GM12878 (cell line): ENCODE measurements around the gene PSMG3. TPM values are rescaled to one million over a fixed set of nuclear protein-coding genes. Genes with fewer than 3 reads are reported as not detected.
"Not testable (repeated sequence)": the region's sequence is repeated elsewhere in the genome, so short reads cannot be mapped to it uniquely, and the experiment has no call there.

Source experiments
- ATAC-seq: fragments of 200-7000 bp; cut with Tn5 transposase; 3 replicates; pipeline ENCODE4 v1.9.1; 2020; ENCODE audit warnings: mild to moderate bottlenecking, moderate library complexity
- BruUV-seq: library from RNA; stranded (reverse); fragments of 400-500 nt; replicated peaks from 2 replicates; lab custom pipeline; 2021; lab: Mats Ljungman, UMichigan
- CTCF ChIA-PET: fragments of 300-600 bp; sonication (Branson Sonifier 250); formaldehyde crosslinking; extraction: SDS; loops from one replicate; lab custom pipeline; 2021; ENCODE audit warnings: inconsistent platforms; lab: Yijun Ruan, JAX
- POLR2A ChIA-PET: fragments of 350-600 bp; formaldehyde crosslinking; extraction: SDS; loops from one replicate; lab custom pipeline; 2021; ENCODE audit warnings: inconsistent platforms; lab: Charles Lee
- RAD21 ChIA-PET: fragments of 300-600 bp; sonication (Branson Sonifier 250); formaldehyde crosslinking; loops from one replicate; lab custom pipeline; 2023; ENCODE audit warnings: antibody characterized with exemption; ENCODE audit not compliant: unreplicated experiment; lab: Charles Lee
- SMC1A ChIA-PET: fragments of 300-600 bp; sonication (Branson Sonifier 250); formaldehyde crosslinking; loops from one replicate; lab custom pipeline; 2023; ENCODE audit not compliant: unreplicated experiment, uncharacterized antibody; lab: Charles Lee
- DNase-seq: peaks from one replicate; pipeline ENCODE4 v3.0.0-alpha.2; 2011; ENCODE audit warnings: low read depth, low spot score
- FAIRE-seq: peaks from 3 replicates; lab custom pipeline; 2011; peaks lifted over from hg19 to GRCh38; lab: Jason Lieb, UNC
- H2AFZ ChIP-seq: 2 replicates; pipeline ENCODE4 v1.6.0; 2011; ENCODE audit warnings: low read depth, low read length, control low read depth; ENCODE audit not compliant: control insufficient read depth
- H3K27ac ChIP-seq: 2 replicates; pipeline ENCODE4 v1.5.1; 2011; ENCODE audit warnings: control low read depth; ENCODE audit not compliant: control insufficient read depth, insufficient read depth
- H3K27me3 ChIP-seq, 2 experiments: replicated peaks in 1 of 2; 2 replicates each; pipeline versions ENCODE4 v1.6.0 to v1.6.1; 2011; ENCODE audit warnings: low read length in 1 of 2; ENCODE audit not compliant: control insufficient read depth in 2 of 2, insufficient read depth in 2 of 2
- H3K36me3 ChIP-seq, 2 experiments: 2 replicates each; pipeline ENCODE4 v1.5.1; 2011; ENCODE audit warnings: low read length in 1 of 2; ENCODE audit not compliant: control insufficient read depth in 2 of 2, insufficient read depth in 2 of 2
- H3K4me1 ChIP-seq: 2 replicates; pipeline ENCODE4 v1.6.1; 2011; ENCODE audit warnings: mild to moderate bottlenecking, low read length, moderate library complexity, mixed read lengths; ENCODE audit not compliant: control insufficient read depth, insufficient read depth
- H3K4me2 ChIP-seq: 2 replicates; pipeline ENCODE4 v1.6.0; 2011; ENCODE audit warnings: control low read depth; ENCODE audit not compliant: control insufficient read depth, insufficient read depth
- H3K4me3 ChIP-seq: fragments of 200-600 bp; sonication (generic); 2 replicates; pipeline ENCODE4 v1.5.1; 2016
- H3K79me2 ChIP-seq: 2 replicates; pipeline ENCODE4 v1.6.0; 2011; ENCODE audit warnings: low read length; ENCODE audit not compliant: control insufficient read depth, insufficient read depth
- H3K9ac ChIP-seq: 2 replicates; pipeline ENCODE4 v1.8.0; 2011; ENCODE audit warnings: low read length, control low read depth, mixed read lengths; ENCODE audit not compliant: control insufficient read depth, insufficient read depth
- H3K9me3 ChIP-seq: replicated peaks from 3 replicates; pipeline ENCODE4 v1.5.1; 2011; ENCODE audit warnings: mild to moderate bottlenecking, low read length; ENCODE audit not compliant: control insufficient read depth, insufficient read depth
- H4K20me1 ChIP-seq: 2 replicates; pipeline ENCODE4 v1.6.0; 2011; ENCODE audit not compliant: control insufficient read depth, insufficient read depth
- STAT3 ChIP-seq: IDR thresholded peaks from 2 replicates; pipeline ENCODE4 v1.6.1; 2011; ENCODE audit warnings: low read depth, low read length, improper control_type of control experiment
- YY1 ChIP-seq: IDR thresholded peaks from 2 replicates; pipeline ENCODE4 v1.6.1; 2011; ENCODE audit warnings: low read depth, mild to moderate bottlenecking, low read length
- ZNF687 ChIP-seq: fragments of 450-650 bp; IDR thresholded peaks from 2 replicates; pipeline ENCODE4 v1.6.1; 2017; ENCODE audit warnings: mild to moderate bottlenecking, moderate library complexity
- WGBS: methylation state at CpG from one replicate; pipeline ENCODE4 v1.1.6; 2016; ENCODE audit warnings: low lambda C conversion rate; ENCODE audit not compliant: insufficient replicate concordance, insufficient coverage; ENCODE audit errors: missing lambda C conversion rate; 5-methylcytosine and 5-hydroxymethylcytosine counted together
- in situ Hi-C: fragments of 300-500 bp; cut with MboI; formaldehyde crosslinking; loops from 9 replicates; pipeline ENCODE4 v1.14.3; 2018; ENCODE audit warnings: mixed read lengths
- intact Hi-C: fragments of 100-400 bp; cut with micrococcal nuclease; formaldehyde crosslinking; loops from one replicate; pipeline ENCODE4 v1.14.2; 2022; ENCODE audit not compliant: unreplicated experiment
- polyA plus RNA-seq, 11 experiments: library from polyadenylated mRNA; depleted of rRNA in 4 of 11; unstranded in 6 of 11; stranded (reverse) in 5 of 11; fragments of >200 nt; fragmentation: Nextera tagmentation in 4 of 11; fragmentation: Illumina TruSeq in 1 of 11; extraction: Ambion mirVana in 4 of 11; extraction: Trizol in 1 of 11; gene quantifications; 1 replicate in 1 of 11; 2 replicates in 10 of 11; pipeline versions ENCODE4 v1.2.1 to v1.2.3, GENCODE V29; 2011 to 2016; ENCODE audit warnings: inconsistent platforms in 2 of 11, missing spikeins in 2 of 11, low read depth in 1 of 11
- total RNA-seq, 4 experiments: library from RNA; depleted of rRNA in 3 of 4; stranded (reverse); fragments of >200 nt in 3 of 4; fragmentation: Illumina TruSeq in 1 of 4; extraction: Trizol in 1 of 4; gene quantifications; 2 replicates each; pipeline versions ENCODE4 v1.2.1 to v1.2.3, GENCODE V29; 2013 to 2021

Gene PSMG3
- total and polyA plus RNA-seq, 10 of the 15 experiments (the other 5 are each of a cell fraction or from before 2014, with no cell fraction given) = 23.9 to 115 (median 60.6) TPM

GRCh38 chr7:1520539-1521234 is 49.1 kb downstream of the PSMG3 start (continued):
- TF ChIP-seq YY1 = no peak
- no peak for TF ChIP-seq STAT3
- TF ChIP-seq ZNF687 = no peak
- TF ChIP-seq, all 136 proteins: peak for 0

- POLR2A ChIA-PET = not testable (repeated sequence)
Measured at GRCh38 chr7:1519322-1519922, 50.4 kb downstream of the PSMG3 start.

More at GRCh38 chr7:1519322-1519922, 50.4 kb downstream of the PSMG3 start:
- H3K4me1 ChIP-seq, H4K20me1 ChIP-seq, H3K27ac ChIP-seq, H3K4me2 ChIP-seq, in situ Hi-C loops, H3K4me3 ChIP-seq, H3K9ac ChIP-seq, RAD21 ChIA-PET, intact Hi-C loops, H2AFZ ChIP-seq, H3K36me3 ChIP-seq, H3K9me3 ChIP-seq, ATAC-seq, H3K79me2 ChIP-seq, H3K27me3 ChIP-seq, FAIRE-seq, SMC1A ChIA-PET, BruUV-seq, DNase-seq: not testable (repeated sequence)
- WGBS = 49% methylated on average over 12 of the region's 12 CpGs
- CTCF ChIA-PET = interaction anchor here (1.2 kb wide), 1 partner anchor 10 kb away, joined by 3 read pairs; no protein-coding TSS in a partner anchor

Other genes starting within 250 kb of the PSMG3 start
- 0.11 and 1.1 TPM in 2 replicates for gene MICALL2, start 110.6 kb downstream of the PSMG3 start, total RNA-seq (2014; rRNA removed)
- 0.04 and 0.09 TPM in 2 replicates for gene MICALL2, start 110.6 kb downstream of the PSMG3 start, total RNA-seq (2014; rRNA removed; fragmentation: Illumina TruSeq; extraction: Trizol)
- gene MICALL2, start 110.6 kb downstream of the PSMG3 start, total RNA-seq (2021) = 0.72 and 1.7 TPM in 2 replicates
- gene MICALL2, start 110.6 kb downstream of the PSMG3 start, polyA plus RNA-seq (2011; rRNA removed) = 0.29 and 0.37 TPM in 2 replicates
- not detected in 2 replicates for gene MICALL2, start 110.6 kb downstream of the PSMG3 start, polyA plus RNA-seq (2014; fragmentation: Illumina TruSeq; extraction: Trizol)
- gene MICALL2, start 110.6 kb downstream of the PSMG3 start, polyA plus RNA-seq (2014; fragmentation: Nextera tagmentation; extraction: Ambion mirVana) = not detected
- 0.83 and 1.3 TPM in 2 replicates for gene MICALL2, start 110.6 kb downstream of the PSMG3 start, polyA plus RNA-seq (2014; rRNA removed)
- gene MICALL2, start 110.6 kb downstream of the PSMG3 start, polyA plus RNA-seq (2016; fragmentation: Nextera tagmentation; extraction: Ambion mirVana) = 1 to 10 TPM in 1 of 2 experiments, under 1 TPM in 1; 0.39 to 1.1 TPM
- gene INTS1, start 65.6 kb downstream of the PSMG3 start, total RNA-seq (2014; rRNA removed) = 14.6 and 19.5 TPM in 2 replicates
- 6.9 and 10.0 TPM in 2 replicates for gene INTS1, start 65.6 kb downstream of the PSMG3 start, total RNA-seq (2014; rRNA removed; fragmentation: Illumina TruSeq; extraction: Trizol)
- 76.5 and 89.0 TPM in 2 replicates for gene INTS1, start 65.6 kb downstream of the PSMG3 start, total RNA-seq (2021)
- 4.0 and 7.5 TPM in 2 replicates for gene INTS1, start 65.6 kb downstream of the PSMG3 start, polyA plus RNA-seq (2011; rRNA removed)
- gene INTS1, start 65.6 kb downstream of the PSMG3 start, polyA plus RNA-seq (2014; fragmentation: Illumina TruSeq; extraction: Trizol) = 0.98 and 10.6 TPM in 2 replicates
- 1 to 10 TPM in 1 of 2 experiments, under 1 TPM in 1; 0.52 to 1.5 TPM for gene INTS1, start 65.6 kb downstream of the PSMG3 start, polyA plus RNA-seq (2014; fragmentation: Nextera tagmentation; extraction: Ambion mirVana)
- gene INTS1, start 65.6 kb downstream of the PSMG3 start, polyA plus RNA-seq (2014; rRNA removed) = 35.1 and 40.6 TPM in 2 replicates
- gene INTS1, start 65.6 kb downstream of the PSMG3 start, polyA plus RNA-seq (2016; fragmentation: Nextera tagmentation; extraction: Ambion mirVana) = 10 to 100 TPM; 37.0 to 38.3 TPM
- gene MAFK, start 39.3 kb downstream of the PSMG3 start, total RNA-seq (2014; rRNA removed) = 11.0 and 13.8 TPM in 2 replicates
- gene MAFK, start 39.3 kb downstream of the PSMG3 start, total RNA-seq (2014; rRNA removed; fragmentation: Illumina TruSeq; extraction: Trizol) = 3.3 and 4.0 TPM in 2 replicates
- 24.3 and 24.5 TPM in 2 replicates for gene MAFK, start 39.3 kb downstream of the PSMG3 start, total RNA-seq (2021)
- 2.2 and 3.5 TPM in 2 replicates for gene MAFK, start 39.3 kb downstream of the PSMG3 start, polyA plus RNA-seq (2011; rRNA removed)
- gene MAFK, start 39.3 kb downstream of the PSMG3 start, polyA plus RNA-seq (2014; fragmentation: Illumina TruSeq; extraction: Trizol) = 0.82 and 3.0 TPM in 2 replicates
- gene MAFK, start 39.3 kb downstream of the PSMG3 start, polyA plus RNA-seq (2014; fragmentation: Nextera tagmentation; extraction: Ambion mirVana) = under 1 TPM; 0.10 to 0.26 TPM
- gene MAFK, start 39.3 kb downstream of the PSMG3 start, polyA plus RNA-seq (2014; rRNA removed) = 11.9 and 17.0 TPM in 2 replicates
- 1 to 10 TPM; 1.3 to 1.4 TPM for gene MAFK, start 39.3 kb downstream of the PSMG3 start, polyA plus RNA-seq (2016; fragmentation: Nextera tagmentation; extraction: Ambion mirVana)
- not detected in 2 replicates for gene TMEM184A, start 13.8 kb downstream of the PSMG3 start, total RNA-seq (2014; rRNA removed)
- gene TMEM184A, start 13.8 kb downstream of the PSMG3 start, total RNA-seq (2014; rRNA removed; fragmentation: Illumina TruSeq; extraction: Trizol) = not detected in 2 replicates
- 0.15 TPM in 1 of 2 replicates, not detected in the other for gene TMEM184A, start 13.8 kb downstream of the PSMG3 start, total RNA-seq (2021)
- not detected in 2 replicates for gene TMEM184A, start 13.8 kb downstream of the PSMG3 start, polyA plus RNA-seq (2011; rRNA removed)
- not detected in 2 replicates for gene TMEM184A, start 13.8 kb downstream of the PSMG3 start, polyA plus RNA-seq (2014; fragmentation: Illumina TruSeq; extraction: Trizol)
- under 1 TPM in 1 of 2 experiments, not detected in 1; 0.04 TPM for gene TMEM184A, start 13.8 kb downstream of the PSMG3 start, polyA plus RNA-seq (2014; fragmentation: Nextera tagmentation; extraction: Ambion mirVana)
- gene TMEM184A, start 13.8 kb downstream of the PSMG3 start, polyA plus RNA-seq (2014; rRNA removed) = not detected in 2 replicates
- gene TMEM184A, start 13.8 kb downstream of the PSMG3 start, polyA plus RNA-seq (2016; fragmentation: Nextera tagmentation; extraction: Ambion mirVana) = not detected
- gene ELFN1, start 100.2 kb upstream of the PSMG3 start, total RNA-seq (2014; rRNA removed) = not detected in 2 replicates
- not detected in 2 replicates for gene ELFN1, start 100.2 kb upstream of the PSMG3 start, total RNA-seq (2014; rRNA removed; fragmentation: Illumina TruSeq; extraction: Trizol)
- gene ELFN1, start 100.2 kb upstream of the PSMG3 start, total RNA-seq (2021) = not detected in 2 replicates
- 0.04 TPM in 1 of 2 replicates, not detected in the other for gene ELFN1, start 100.2 kb upstream of the PSMG3 start, polyA plus RNA-seq (2011; rRNA removed)
- not detected in 2 replicates for gene ELFN1, start 100.2 kb upstream of the PSMG3 start, polyA plus RNA-seq (2014; fragmentation: Illumina TruSeq; extraction: Trizol)
- gene ELFN1, start 100.2 kb upstream of the PSMG3 start, polyA plus RNA-seq (2014; fragmentation: Nextera tagmentation; extraction: Ambion mirVana) = not detected
- gene ELFN1, start 100.2 kb upstream of the PSMG3 start, polyA plus RNA-seq (2014; rRNA removed) = 0.03 TPM in 1 of 2 replicates, not detected in the other
- gene ELFN1, start 100.2 kb upstream of the PSMG3 start, polyA plus RNA-seq (2016; fragmentation: Nextera tagmentation; extraction: Ambion mirVana) = not detected